HG03159 (cell line): Measurements from ENCODE around the gene DENND2A.
"Not testable (repeated sequence)": the region's sequence is repeated elsewhere in the genome, so short reads cannot be mapped to it uniquely, and the experiment has no call there.

Source experiments
- ATAC-seq: cut with Tn5 transposase; IDR thresholded peaks from one replicate; pipeline ENCODE4 v1.9.1; 2021; ENCODE audit warnings: mild to moderate bottlenecking, moderate library complexity; ENCODE audit not compliant: unreplicated experiment

Gene DENND2A

GRCh38 chr7:140594131-140594691 lies 46.4 kb downstream of the DENND2A start:
- ATAC-seq, result no peak

- no peak for ATAC-seq
Observed at GRCh38 chr7:140593672-140593982, 47.0 kb downstream of the DENND2A start.

GRCh38 chr7:140592964-140593671 lies 47.5 kb downstream of the DENND2A start:
- no peak for ATAC-seq

- ATAC-seq, result no peak
Observed at GRCh38 chr7:140591180-140591902, 49.3 kb downstream of the DENND2A start.

GRCh38 chr7:140587243-140587642 lies 53.4 kb downstream of the DENND2A start:
- ATAC-seq, result no peak

GRCh38 chr7:140586516-140586915 lies 54.1 kb downstream of the DENND2A start:
- no peak for ATAC-seq

GRCh38 chr7:140585333-140585732 lies 55.3 kb downstream of the DENND2A start:
- ATAC-seq, result no peak

- no peak for ATAC-seq
Observed at GRCh38 chr7:140584195-140584851, 56.3 kb downstream of the DENND2A start.

GRCh38 chr7:140581411-140581810 lies 59.2 kb downstream of the DENND2A start:
- no peak for ATAC-seq

GRCh38 chr7:140577651-140578050 lies 63.0 kb downstream of the DENND2A start:
- ATAC-seq, result no peak

GRCh38 chr7:140576589-140576988 lies 64.0 kb downstream of the DENND2A start:
- no peak for ATAC-seq

- ATAC-seq, result no peak
Observed at GRCh38 chr7:140571538-140572122, 69.0 kb downstream of the DENND2A start.

- no peak for ATAC-seq
Observed at GRCh38 chr7:140570120-140570519, 70.5 kb downstream of the DENND2A start.

- no peak for ATAC-seq
Observed at GRCh38 chr7:140568021-140568813, 72.4 kb downstream of the DENND2A start.

- not testable (repeated sequence) for ATAC-seq
Observed at GRCh38 chr7:140566186-140566585, 74.4 kb downstream of the DENND2A start.

- not testable (repeated sequence) for ATAC-seq
Observed at GRCh38 chr7:140565761-140566160, 74.9 kb downstream of the DENND2A start.

GRCh38 chr7:140564643-140565042 lies 76.0 kb downstream of the DENND2A start:
- ATAC-seq, result no peak

GRCh38 chr7:140562926-140563481 lies 77.6 kb downstream of the DENND2A start:
- no peak for ATAC-seq

- ATAC-seq, result no peak
Observed at GRCh38 chr7:140559410-140559809, 81.2 kb downstream of the DENND2A start.

GRCh38 chr7:140557809-140558518 lies 82.6 kb downstream of the DENND2A start:
- no peak for ATAC-seq
